Cerebellar cortex (tissue), 1 donor: Measurements from ENCODE around the gene NOG.

Experiments
- DNase-seq: peaks from one replicate; pipeline ENCODE4 v3.0.0-alpha.2; 2015; ENCODE audit warnings: low spot score

NOG gene

DNA sequence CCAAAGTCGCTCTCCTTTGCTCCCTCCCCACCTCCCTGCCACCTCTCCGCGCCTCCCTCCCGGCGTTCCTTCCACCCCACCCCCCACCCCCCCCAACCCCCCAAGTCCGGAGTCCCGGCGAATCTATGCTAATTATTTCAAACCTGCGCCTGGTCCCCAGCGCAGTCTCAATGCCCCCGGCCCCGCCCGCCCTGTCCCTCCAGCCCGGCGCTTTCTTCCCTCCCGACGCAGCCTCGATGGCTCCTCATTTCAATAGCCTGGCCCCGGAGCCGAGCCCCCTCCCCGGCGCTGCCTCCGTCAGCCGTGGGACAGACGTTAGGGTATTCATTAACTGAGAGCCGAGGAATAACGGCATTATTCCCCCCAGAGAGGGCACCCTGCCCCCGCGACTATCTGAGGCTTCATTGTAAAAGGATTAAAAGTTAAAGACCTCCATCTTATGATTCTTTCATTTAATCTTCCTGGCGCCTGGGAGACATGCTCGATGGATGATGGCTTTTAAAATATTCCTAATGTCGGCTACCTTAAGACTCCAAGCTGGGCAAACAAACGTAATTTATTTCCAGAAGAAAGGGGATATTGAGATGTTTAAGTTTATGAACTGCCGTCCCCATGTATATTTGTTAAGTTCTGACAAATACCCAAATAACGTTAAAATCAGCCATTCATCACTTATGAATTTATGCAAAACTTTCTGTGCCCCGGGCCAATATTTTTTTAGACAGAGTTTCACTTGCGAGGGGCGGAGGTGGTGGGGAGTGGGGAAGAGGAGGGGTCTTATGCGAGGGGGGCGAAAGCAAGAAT lies 3.4 kb downstream of the NOG start:
- no peak for DNase-seq

DNA sequence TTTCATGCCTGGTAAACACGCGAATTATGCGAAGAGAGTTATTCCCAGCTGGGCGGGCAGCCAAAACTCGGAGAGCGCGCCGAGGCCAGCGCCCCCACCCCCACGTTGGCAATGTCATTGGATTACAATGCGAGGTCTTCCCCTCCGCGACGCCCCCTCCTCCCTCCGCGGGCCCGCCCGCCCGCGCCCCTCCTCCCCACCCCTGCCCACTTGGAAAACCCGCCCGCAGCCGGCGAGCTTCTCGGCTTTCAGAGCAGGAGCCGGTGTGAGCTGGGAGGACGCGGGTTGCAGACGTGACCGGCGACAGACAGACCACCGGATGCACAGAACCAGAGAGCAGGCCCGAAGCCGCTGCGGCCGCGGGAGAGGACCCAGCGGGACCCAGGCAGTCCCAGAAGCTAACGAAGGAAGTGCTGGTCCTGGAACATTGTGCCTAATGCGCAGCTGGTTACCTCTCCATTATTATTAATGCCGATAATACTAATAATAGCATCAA lies 4.0 kb downstream of the NOG start:
- DNase-seq, result no peak

DNA sequence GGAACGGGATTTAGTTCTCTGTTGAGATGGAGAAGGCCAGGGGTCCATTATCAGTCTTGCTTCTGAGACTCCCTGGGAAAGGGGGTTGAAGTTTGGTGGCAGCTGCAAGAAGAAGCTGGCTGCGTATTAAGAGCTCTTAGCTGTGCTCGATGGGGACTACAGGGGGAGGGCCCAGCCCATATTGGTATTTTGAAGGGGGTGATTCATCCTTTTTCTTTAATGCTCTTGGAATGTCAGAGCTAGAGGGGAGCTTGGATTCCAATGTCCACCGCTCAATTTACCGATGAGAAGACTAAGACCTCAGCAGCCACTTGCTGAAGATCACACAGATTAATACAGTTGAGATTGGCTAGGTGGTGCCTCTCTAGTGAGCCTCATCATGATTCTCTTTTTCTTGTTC lies 5.0 kb downstream of the NOG start:
- no peak for DNase-seq

DNA sequence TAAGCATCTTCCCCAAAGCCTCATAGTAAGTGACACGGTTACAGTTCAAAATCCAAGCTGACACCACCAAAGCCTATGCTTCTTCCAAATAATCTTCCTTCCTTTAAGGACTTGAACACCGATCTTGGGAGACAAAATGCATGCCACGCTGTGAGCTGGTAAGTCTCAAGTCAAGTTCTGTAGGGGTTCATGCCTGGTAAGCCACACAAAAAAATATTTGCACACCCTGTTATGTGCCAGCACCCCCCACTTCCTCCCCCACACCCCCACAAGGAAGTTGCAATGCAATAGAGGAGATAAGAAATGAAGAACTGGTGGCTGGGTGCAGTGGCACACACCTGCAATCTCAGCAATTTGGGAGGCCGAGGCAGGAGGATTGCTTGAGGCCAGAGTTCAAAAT lies 5.6 kb downstream of the NOG start:
- DNase-seq, result no peak

DNA sequence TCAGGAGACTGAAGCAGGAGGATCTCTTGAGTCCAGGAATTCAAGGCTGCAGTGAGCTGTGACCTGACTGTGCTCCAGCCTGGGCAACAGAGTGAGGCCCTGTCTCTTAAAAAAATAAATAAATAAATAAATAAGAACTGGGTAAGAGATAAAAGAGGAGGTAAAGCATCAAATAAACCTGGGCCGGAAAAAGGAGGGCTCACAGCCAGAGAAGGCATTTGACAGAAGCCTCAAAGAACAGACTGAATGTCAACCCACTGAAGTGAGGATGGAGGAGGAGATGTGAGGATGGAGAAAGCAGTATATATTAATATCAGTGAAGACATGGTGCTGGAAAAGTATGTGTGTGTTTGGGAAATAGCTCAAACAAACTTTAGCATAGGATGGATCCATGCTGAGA lies 6.1 kb downstream of the NOG start:
- no peak for DNase-seq

DNA sequence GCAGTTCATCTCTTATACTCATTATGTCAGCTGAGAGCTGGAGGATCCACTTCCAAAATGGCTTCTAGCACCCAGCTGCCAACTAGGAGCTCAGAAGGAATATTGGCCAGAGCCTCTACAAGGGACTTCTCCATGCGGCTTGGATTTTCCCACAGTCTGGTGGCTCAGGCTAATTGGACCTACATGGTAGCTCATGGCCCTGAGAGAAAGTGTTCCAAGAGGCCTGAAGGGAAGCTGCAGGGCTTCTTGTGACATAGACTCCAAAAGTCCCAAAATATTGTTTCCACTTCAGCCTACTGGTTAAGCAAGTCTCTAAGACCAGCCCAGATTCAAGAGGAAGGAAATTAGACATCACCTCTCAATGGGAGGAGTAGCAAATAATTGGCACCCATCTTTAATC lies 6.8 kb downstream of the NOG start:
- no peak for DNase-seq

DNA sequence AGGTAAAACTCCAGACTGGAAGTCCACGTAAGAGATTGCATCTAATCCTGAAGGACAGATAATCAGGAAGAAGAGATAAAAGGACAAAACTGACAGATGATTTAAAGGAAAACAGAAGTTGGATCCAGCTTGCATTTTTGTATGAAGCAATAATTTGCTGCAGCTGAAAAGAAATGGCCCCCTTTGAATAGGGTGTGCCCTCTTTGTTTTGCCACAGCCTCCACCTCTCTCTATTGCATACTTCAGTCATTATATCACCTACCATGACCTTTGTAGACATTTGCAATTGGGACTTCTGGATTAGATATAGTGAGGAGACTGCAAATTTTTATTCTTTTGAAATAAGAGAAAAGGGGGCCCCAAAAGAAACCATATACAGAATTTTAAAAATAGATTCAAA lies 8.1 kb downstream of the NOG start:
- DNase-seq, result no peak

DNA sequence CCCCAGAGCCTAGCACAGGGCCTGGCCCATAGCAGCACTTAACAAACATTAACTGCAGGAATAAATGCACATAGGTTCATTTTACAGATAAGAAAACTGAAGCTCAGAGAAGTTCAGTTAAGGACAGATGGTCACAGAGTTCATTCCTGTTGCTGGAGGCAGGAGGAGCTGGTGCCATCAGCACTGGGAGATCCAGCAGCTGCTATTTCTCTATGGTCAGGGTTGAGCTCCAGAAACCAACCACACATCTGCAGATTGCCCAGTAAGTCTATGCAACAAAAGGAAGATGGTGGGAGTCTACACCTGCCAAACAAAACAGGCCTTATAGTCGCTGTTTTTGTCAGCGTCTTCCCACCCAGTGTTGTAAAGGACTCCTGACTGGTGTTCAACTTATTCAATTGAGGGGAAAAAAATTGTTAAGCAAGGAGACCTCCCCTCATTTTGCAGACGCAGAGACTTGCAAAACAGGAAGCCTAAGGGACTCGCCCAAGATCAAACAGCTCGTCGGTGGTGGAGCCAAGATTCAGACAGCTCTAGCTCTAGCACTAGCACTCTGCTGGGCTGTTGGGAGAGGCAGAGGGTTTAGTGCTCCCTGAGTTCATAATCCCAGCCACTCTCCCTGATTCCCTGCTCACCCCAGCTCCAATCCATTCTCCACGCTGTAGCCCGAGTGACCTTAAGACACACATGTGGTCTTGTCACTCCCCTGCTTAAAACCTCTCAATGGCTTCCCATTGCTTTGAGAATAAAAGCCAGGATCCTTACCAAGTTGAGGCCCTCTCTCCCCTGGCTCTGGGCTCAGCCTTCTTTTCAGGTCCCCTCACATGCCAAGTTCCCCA lies 9.0 kb downstream of the NOG start:
- no peak for DNase-seq

DNA sequence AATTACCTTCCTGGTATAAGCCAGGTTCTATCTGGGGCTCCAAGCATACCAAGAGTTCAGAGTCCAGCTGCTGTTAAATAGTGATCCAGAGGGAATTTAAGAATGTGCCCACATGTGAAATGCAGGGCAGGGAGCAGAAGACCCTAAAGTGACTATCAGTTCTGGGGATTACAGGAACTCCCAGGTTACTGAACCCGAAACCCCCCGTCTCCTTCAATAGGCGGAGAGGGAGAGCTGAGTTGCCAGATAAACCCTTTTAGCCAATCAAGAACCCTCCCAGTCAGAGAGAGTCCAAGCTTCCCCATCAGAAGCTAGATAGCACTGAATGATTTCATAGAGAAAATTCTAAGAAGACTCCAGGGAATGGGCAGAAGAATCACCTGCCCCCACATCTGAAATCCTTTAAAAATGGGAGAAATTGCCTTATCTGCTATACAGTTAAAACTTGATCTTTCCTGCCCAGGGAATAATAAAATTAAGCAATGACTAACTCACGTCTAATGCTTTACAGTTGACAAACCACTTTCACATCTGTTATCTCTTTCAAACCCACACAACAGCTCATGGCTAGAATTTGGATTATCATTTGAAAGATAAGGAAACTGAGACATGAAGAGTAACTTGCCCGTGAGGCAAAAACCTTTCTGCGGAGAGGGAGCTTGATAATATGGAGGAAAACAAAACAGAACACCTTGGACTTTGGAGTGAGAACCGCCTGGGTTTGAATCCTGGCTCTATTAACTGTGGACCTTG lies 10.2 kb downstream of the NOG start:
- DNase-seq, result no peak

DNA sequence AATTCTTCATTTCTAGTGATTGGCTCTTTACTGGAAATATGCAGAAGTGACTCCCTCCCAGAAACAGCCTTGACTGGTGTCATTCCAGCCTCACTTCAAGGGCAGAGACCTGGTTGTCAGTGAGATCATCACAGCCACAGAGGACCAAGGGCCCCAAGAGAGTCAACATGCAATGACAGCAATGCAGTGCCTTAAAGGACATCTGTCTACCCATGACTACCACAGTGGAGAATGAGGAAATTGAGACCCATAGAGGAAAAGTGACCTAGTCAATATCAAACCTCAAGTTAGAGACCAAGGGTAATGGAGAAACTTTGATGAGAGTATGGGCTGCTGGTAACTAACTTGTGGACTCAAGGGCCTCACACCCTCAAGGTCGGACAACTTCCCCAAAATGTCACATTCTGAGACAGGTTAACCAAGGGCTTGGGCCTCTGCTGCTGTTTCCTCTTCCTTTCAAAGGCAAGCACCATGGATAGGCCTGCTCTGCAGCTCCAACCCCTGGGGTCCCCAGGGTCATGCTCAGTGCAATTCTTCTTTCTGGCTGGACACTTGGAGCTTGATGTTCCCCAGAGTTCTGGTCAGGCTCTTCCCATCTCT lies 11.3 kb downstream of the NOG start:
- DNase-seq, result no peak

DNA sequence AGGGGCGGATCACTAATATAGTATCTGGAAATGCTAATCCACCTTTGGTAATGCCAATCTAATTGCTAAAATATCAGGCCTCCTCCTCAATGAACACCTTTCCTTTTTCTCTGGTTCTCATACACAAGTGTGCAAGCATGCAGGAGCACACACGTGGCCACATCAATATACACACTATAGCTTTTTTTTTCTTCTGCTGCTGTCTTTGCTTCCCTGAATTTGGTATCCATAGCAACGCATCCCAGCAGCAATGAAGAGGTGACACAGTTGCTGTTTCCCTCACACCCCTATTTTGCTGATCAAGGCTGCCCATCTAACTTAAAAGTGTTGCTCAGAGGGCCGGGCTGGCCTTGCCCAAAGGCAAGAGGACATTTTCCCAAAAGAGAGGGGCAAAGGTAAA lies 15.4 kb downstream of the NOG start:
- DNase-seq, result no peak

DNA sequence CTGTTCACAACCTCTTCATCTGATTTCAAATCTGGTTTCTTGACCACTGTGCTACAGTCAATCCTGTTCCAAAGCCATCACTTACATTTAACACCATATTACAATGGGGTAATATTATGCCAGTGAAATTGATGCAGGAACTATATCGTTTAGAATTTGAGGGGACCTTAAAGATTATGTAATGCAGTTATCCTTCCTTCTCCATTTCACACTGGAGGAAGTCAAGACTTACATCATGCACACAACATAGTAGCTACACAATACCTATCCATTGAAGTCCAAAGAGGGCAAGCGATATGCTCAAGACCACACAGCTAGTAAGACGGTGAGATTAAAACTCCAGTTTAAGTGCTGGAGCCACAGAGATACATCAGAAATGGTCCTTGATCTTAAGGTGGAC lies 16.8 kb downstream of the NOG start:
- no peak for DNase-seq

DNA sequence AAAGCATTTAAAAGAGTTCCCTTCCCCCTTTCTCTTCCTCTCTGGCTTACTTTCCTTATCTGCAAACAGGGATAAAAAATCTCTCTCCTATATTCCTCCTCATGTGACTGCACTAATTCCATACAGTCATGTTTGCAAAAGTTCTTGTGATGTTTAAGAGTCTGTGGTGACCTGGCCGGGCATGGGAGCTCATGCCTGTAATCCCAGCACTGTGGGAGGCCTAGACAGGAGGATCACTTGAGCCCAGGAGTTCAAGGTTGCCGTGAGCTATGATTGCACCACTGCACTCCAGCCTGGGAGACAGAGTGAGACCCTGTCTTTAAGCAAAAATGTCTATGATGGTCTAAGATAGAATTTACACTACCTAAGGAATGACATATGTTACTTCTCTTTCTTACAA lies 19.6 kb downstream of the NOG start:
- no peak for DNase-seq

DNA sequence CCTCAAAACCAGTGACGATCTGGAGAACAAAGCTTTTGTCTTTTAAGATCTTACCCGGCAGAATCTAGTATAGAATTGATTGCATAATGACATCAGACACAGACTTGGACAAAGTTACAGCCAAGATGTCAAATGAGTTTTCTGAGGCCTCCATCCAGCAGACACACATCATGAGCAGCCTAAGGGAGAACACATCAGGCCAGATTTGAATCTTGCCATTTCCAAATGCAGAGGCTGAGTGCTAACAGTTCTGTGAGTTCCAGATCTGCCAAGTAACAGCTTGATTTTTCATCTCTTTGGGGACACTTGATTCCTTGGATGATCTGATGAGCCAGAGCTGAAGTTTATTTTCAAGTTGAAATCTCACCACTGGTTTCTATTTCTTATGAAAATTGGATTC lies 21.0 kb downstream of the NOG start:
- DNase-seq, result no peak

DNA sequence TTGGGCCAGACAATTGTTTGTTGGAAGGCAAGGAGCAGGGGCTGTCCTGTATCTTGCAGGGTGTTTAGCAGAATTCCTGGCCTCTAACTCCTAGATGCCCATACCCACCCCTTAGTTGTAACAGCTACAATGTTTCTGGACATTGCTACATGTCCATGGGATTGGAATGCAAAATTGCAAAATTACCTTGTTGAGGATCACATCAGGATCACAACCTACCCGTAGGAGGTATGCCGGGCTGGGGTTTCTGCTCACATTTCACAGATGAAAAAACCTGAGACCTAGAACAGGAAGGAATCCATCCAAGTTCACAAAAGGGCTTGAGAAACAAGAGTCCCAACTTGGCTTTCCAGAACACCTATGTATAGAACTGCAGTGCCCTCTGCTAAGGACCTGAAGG lies 22.7 kb downstream of the NOG start:
- no peak for DNase-seq

DNA sequence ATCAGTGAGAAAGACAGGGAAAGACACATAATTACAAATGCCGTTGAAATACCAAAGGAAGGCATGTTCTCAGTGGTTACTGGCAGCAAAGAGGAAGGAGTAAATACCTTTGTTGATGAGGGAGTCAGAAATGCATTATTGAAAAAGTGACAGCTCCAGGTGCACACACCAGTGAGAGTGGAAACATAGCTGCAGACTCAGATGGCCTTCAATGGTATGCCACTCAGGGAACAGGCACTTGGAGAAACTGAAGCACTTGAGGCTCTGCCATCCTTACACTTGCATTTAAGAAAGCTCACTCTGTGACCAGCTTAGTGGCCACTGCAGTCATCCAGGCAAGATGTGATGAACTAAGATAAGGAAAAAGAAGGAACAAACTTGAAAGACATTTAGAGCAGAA lies 29.9 kb downstream of the NOG start:
- DNase-seq, result no peak

DNA sequence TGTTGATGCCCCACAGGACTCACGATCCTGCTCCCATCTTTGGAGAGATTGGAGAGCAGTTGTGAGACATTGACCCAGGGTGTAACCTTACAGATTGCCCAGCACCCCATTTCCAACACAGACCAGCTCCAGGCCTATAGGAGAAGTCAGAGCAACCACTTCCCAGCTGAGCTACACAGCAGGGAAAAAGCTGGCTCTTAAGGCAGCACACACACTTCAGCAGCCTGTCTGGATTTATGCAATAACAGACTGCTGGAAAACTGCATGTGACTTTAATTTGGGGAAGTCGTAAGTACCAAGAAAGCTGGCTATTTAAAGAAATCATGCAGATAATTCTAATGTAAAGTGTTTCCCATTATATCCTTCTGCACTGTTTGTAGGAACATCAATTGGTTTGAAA lies 30.8 kb downstream of the NOG start:
- no peak for DNase-seq

DNA sequence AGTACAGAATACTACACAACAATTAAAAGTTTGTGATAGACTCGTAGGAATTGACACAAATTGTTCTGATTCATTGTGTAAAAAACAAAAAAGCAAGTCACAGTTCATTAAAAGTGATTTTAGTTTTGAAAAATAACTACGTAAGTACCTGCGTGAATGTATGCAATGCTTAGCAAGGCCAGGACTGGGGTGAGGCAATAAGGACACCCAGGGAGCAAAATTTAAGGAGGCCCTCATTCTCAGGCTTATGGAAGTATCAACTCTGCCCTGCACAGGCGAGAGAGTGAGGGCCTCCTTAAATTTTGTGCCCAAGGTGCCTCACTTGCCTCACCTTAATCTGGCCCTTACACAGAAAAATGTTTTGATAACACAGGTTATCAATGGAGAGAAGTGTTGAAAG lies 31.4 kb downstream of the NOG start:
- DNase-seq, result no peak

DNA sequence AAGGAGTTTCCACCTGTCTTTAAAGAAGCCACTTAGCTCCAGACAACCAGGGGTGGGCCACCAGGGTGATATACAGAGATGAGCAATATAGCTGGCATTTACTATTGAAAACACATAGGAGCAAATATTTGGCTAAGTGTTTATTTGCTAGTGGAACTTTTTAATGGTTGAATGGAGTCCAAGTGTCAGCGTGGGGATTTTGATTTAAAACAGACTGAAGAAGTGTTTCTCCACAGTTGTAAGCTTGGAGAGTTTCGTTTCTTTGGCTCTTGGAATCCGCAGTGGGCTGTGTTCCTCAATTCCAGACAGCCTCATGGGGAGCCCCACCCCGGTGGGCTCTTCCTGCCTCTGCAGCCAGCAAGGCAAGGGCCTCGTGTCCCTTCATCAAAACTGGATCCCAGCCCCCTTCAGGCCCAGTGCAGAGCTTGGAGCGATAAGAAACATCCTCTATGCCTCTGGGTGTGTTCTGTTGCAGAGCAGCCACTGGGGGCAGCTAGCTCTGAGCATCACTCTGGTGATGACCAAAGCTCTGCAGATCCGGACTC lies 36.1 kb downstream of the NOG start:
- no peak for DNase-seq

DNA sequence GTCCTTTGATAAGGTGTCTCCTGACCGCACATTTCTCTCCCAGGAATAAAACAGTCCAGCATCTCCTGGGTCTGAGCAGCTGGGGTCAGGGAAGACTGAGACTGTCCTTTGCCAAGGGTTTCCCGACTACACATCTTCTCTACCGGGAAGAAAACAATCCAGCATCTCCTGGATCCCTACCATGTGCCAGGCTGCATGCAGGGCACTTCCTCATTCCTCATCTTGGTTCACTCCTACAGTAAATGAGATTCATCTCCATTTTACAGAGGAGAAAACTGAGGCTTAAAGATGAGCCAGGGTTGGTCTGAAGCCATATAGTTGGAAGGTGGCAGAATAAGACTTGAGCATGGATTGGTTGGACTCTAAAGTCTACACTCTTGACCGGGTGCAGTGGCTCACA lies 36.7 kb downstream of the NOG start:
- DNase-seq, result no peak

DNA sequence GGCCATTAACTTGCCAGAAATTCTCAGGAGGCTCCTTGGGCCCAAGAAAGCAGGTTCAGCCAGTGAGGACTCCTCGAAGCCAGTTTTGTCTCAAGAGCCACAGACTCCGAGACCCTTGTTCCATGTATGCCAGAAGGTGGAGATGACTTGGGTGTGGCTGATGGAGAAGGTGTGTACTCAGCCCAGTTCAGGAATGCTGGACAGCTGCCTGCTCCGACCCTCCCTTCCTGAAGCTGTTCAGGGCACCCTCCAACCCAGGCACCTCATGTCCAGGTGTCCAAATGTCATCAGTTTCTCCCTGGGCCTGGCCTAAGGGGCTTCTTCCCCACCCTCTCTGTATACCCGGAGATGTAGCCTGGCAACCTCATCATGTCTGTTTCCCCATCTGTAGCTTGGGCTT lies 40.2 kb downstream of the NOG start:
- DNase-seq, result no peak

DNA sequence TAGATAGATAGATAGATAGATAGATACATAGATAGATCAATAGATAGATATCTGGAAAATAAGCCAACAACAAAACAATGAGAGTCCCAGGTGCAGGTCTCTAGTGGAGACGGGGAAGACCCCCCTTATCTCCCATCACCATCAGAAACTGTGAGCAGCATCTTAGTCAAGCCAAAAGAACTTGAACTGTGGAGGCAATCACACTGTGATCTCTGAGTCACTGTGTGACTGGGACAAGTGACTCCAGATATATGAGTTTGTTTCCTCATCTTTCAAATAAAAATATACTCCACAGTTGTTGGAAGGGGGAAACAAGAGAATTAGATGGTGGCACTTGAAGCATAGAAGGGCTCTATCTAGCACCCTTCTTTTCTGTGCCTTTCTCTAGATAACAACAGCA lies 42.1 kb downstream of the NOG start:
- DNase-seq, result no peak
